ENCODE data around the gene EPB41L2. TPM values are rescaled to one million over a fixed set of nuclear protein-coding genes. Genes with fewer than 3 reads are reported as not detected.
A peak's percentile ranks its signal among the peaks of the same experiment; 100 is the strongest.

Gene EPB41L2
- total RNA-seq, 1 donor from 2014 or later = 314 TPM

DNA sequence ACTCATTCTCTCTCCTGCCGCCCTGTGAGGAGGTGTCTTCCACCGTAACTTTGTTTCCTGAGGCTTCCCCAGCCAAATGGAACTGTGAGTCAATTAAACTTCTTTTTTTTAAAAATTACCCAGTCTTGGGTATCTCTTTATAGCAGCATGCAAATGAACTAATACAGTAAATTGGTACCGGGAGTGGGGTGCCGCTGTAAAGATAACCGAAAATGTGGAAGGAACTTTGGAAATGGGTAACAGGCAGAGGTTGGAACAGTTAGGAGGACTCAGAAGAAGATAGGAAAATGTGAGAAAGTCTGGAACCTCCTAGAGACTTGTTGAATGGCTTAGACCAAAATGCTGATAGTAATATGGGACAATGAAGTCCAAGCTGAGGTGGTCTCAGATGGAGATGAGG lies 55.8 kb downstream of the EPB41L2 start:
- Mint-ChIP-seq H3K36me3 (ENCODE audit: low read depth, unreplicated experiment) (peaks cover 41% of the 10 kb centered on the region), H3K9me3 (ENCODE audit: unreplicated experiment) (peaks cover 20% of the 10 kb centered on the region), H3K27ac (ENCODE audit: unreplicated experiment) (no peak overlapping the region), H3K27me3 (ENCODE audit: unreplicated experiment) (peaks cover 5% of the 10 kb centered on the region), H3K4me3 (ENCODE audit: unreplicated experiment) (peak overlapping the region; percentile 85), H3K4me1 (ENCODE audit: unreplicated experiment) (peaks cover 15% of the 10 kb centered on the region)
- no peak for DNase-seq (ENCODE audit: low spot score)
- TF ChIP-seq, protein P1, sequence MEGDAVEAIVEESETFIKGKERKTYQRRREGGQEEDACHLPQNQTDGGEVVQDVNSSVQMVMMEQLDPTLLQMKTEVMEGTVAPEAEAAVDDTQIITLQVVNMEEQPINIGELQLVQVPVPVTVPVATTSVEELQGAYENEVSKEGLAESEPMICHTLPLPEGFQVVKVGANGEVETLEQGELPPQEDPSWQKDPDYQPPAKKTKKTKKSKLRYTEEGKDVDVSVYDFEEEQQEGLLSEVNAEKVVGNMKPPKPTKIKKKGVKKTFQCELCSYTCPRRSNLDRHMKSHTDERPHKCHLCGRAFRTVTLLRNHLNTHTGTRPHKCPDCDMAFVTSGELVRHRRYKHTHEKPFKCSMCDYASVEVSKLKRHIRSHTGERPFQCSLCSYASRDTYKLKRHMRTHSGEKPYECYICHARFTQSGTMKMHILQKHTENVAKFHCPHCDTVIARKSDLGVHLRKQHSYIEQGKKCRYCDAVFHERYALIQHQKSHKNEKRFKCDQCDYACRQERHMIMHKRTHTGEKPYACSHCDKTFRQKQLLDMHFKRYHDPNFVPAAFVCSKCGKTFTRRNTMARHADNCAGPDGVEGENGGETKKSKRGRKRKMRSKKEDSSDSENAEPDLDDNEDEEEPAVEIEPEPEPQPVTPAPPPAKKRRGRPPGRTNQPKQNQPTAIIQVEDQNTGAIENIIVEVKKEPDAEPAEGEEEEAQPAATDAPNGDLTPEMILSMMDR (IDR thresholded peaks at IDR 0.05; ENCODE audit: unreplicated experiment) = no peak

DNA sequence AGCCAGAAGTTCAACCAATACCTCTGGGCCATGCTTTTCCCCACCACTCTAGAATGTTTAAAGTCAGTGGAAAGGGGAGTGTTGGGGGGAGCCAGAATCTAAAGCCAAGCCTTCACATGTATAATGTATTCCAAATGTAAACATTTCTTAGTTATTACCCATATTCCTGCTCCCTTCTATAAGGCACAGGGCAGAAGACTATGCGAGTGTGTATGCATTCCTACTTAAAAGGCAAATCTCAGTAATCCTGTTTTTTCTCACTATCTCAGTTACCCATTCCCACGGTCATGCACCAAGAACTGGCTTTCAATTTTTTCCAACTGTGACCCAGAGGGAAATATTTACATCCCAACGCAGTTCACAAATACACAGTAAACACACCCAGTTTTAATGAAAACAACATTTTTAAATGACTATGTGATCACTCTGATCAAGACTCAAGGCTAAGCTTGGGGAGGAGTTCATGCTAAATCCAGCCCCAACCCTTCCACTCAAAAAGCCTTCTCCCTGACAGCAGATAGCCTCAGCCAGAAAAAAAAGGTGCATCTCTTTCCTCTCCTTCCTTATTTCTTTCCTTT lies 57.5 kb downstream of the EPB41L2 start:
- H3K27me3 Mint-ChIP-seq (ENCODE audit: unreplicated experiment) = peaks cover 5% of the 10 kb centered on the region
- H3K36me3 Mint-ChIP-seq (ENCODE audit: low read depth, unreplicated experiment) = peaks cover 35% of the 10 kb centered on the region
- TF ChIP-seq, protein P1 (IDR thresholded peaks at IDR 0.05; ENCODE audit: unreplicated experiment) = no peak
- H3K27ac Mint-ChIP-seq (ENCODE audit: unreplicated experiment) = no peak overlapping the region
- H3K9me3 Mint-ChIP-seq (ENCODE audit: unreplicated experiment) = peaks cover 20% of the 10 kb centered on the region
- H3K4me3 Mint-ChIP-seq (ENCODE audit: unreplicated experiment) = peak overlapping the region; percentile 65
- no peak for DNase-seq (ENCODE audit: low spot score)
- peaks cover 30% of the 10 kb centered on the region for H3K4me1 Mint-ChIP-seq (ENCODE audit: unreplicated experiment)

DNA sequence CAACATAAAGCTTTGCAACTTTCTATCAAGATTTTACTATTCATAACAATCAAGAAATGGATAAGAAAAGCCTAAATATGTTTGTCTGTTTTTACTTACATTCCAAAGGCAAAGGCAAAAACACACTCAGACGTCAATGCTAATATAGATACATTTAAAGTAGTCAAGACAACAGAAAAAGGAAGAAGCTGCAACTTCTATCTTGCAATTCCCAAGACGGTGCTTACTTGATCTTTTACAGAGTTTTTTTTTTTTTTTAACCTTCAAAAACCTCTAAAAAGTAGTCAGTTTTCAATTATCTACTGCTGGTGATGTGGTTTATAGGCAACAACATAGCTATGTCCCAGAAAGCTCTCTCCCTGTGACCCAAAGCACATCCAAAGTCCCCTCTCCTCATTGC lies 58.1 kb downstream of the EPB41L2 start:
- DNase-seq (ENCODE audit: low spot score) = no peak
- Mint-ChIP-seq H3K27ac (ENCODE audit: unreplicated experiment) (no peak overlapping the region), H3K4me3 (ENCODE audit: unreplicated experiment) (no peak overlapping the region), H3K36me3 (ENCODE audit: low read depth, unreplicated experiment) (peaks cover 34% of the 10 kb centered on the region), H3K27me3 (ENCODE audit: unreplicated experiment) (peaks cover 5% of the 10 kb centered on the region), H3K4me1 (ENCODE audit: unreplicated experiment) (peaks cover 36% of the 10 kb centered on the region), H3K9me3 (ENCODE audit: unreplicated experiment) (peaks cover 20% of the 10 kb centered on the region)
- TF ChIP-seq, protein P1 (IDR thresholded peaks at IDR 0.05; ENCODE audit: unreplicated experiment) = no peak

DNA sequence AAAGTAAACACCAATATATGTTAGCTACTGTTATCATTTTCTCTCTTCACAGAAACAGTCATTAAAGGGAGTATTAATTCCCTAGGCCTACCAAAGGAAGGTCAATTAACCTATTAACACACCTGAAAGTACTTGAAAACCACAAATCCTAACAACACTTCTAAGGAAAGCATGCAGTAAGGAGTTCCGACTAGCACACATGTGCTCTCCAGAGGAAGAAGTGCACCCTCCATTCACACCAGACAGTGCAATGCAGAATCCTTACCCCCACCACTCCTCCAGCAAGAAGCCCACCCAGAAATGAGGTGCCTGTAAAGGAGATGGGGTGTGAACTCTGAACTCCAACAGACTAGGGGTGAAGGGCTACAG lies 58.7 kb downstream of the EPB41L2 start:
- Mint-ChIP-seq H3K27ac (ENCODE audit: unreplicated experiment) (no peak overlapping the region), H3K27me3 (ENCODE audit: unreplicated experiment) (peaks cover 5% of the 10 kb centered on the region), H3K9me3 (ENCODE audit: unreplicated experiment) (peaks cover 16% of the 10 kb centered on the region), H3K36me3 (ENCODE audit: low read depth, unreplicated experiment) (peaks cover 28% of the 10 kb centered on the region), H3K4me3 (ENCODE audit: unreplicated experiment) (no peak overlapping the region), H3K4me1 (ENCODE audit: unreplicated experiment) (peaks cover 37% of the 10 kb centered on the region)
- no peak for DNase-seq (ENCODE audit: low spot score)
- TF ChIP-seq, protein P1 (IDR thresholded peaks at IDR 0.05; ENCODE audit: unreplicated experiment) = no peak

DNA sequence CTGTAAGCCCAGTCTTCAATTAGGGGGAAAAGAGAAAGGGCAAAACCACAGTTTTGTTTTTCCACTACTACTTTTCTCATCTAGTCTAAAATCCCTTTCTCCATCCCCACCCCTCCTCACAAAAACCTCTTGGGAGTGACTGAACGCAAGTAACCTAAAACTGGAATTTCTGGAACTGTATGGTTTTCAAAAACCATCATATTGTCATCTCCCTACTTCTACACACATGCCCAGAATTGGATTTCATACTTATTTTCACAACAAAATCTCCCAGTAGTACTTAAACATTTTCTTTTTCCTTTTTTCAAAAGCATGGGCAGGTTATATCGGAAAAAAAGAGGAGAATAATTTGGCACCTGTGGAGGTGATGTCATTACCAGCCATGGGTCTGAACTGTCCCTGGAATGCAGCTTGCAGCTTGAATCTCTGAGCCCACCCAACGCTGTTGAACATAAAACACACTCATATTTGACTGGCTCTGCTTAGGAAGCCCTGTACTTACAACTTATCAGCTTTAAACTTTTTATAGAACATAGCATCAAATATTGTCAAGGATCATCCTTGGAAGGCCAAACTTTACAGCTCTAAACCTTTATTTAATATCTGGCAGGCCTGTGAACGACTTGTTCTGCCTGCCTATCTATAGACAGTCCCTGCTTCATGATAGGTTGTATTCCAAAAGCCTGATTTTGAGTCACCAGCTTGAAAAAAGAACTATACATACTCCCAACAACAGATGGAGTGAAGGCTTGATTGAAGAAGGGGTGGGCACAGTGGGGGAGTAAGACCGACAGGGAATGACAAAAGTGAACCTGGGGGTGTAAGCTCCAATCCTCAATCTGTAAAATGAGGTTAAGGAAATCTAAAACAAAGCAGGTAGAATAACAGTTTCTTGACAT lies 59.3 kb downstream of the EPB41L2 start:
- H3K4me3 Mint-ChIP-seq (ENCODE audit: unreplicated experiment) = no peak overlapping the region

More for the DNA sequence above, 59.3 kb downstream of the EPB41L2 start:
- H3K4me1 Mint-ChIP-seq (ENCODE audit: unreplicated experiment) = peaks cover 42% of the 10 kb centered on the region
- H3K27ac Mint-ChIP-seq (ENCODE audit: unreplicated experiment) = no peak overlapping the region
- H3K27me3 Mint-ChIP-seq (ENCODE audit: unreplicated experiment) = peaks cover 5% of the 10 kb centered on the region
- H3K36me3 Mint-ChIP-seq (ENCODE audit: low read depth, unreplicated experiment) = peaks cover 22% of the 10 kb centered on the region
- TF ChIP-seq, protein P1 (IDR thresholded peaks at IDR 0.05; ENCODE audit: unreplicated experiment) = no peak
- no peak for DNase-seq (ENCODE audit: low spot score)
- peaks cover 14% of the 10 kb centered on the region for H3K9me3 Mint-ChIP-seq (ENCODE audit: unreplicated experiment)

Measured in endothelial cell (in vitro differentiated cells).